T-helper 17 cell (primary cell): ENCODE measurements around the gene TNFSF10. TPM values are rescaled to one million over a fixed set of nuclear protein-coding genes. Genes with fewer than 3 reads are reported as not detected.
"Not testable (repeated sequence)": the region's sequence is repeated elsewhere in the genome, so short reads cannot be mapped to it uniquely, and the experiment has no call there.

Source experiments
- ATAC-seq: fragments of 150-1000 bp; cut with Tn5 transposase; 2 replicates; pipeline ENCODE4 v1.10.0; 2021; ENCODE audit warnings: mild to moderate bottlenecking, moderate library complexity
- DNase-seq, 3 donors: peaks; one replicate each; pipeline versions ENCODE4 v3.0.0 to v3.0.0-alpha.2; 2020 to 2021
- H3K9me3 ChIP-seq: one replicate; pipeline ENCODE4 v1.7.0; 2013; ENCODE audit warnings: low read length, mild to moderate bottlenecking; ENCODE audit not compliant: control insufficient read depth, poor library complexity, severe bottlenecking
- H3K27ac Mint-ChIP-seq: one replicate; pipeline ENCODE4 v1.8.0; 2022; ENCODE audit warnings: mild to moderate bottlenecking, moderate library complexity, mixed read lengths
- H3K27me3 Mint-ChIP-seq: one replicate; pipeline ENCODE4 v1.8.0; 2022; ENCODE audit warnings: mixed read lengths
- H3K36me3 Mint-ChIP-seq: one replicate; pipeline ENCODE4 v1.8.0; 2022; ENCODE audit warnings: low read depth, mixed read lengths
- H3K4me1 Mint-ChIP-seq: one replicate; pipeline ENCODE4 v1.8.0; 2022; ENCODE audit warnings: mild to moderate bottlenecking, mixed read lengths
- H3K4me3 Mint-ChIP-seq: one replicate; pipeline ENCODE4 v1.8.0; 2022; ENCODE audit warnings: mild to moderate bottlenecking, moderate library complexity, mixed read lengths
- total RNA-seq, 4 donors: library from RNA in 2 of 4; stranded (reverse) in 2 of 4; gene quantifications; one replicate each; pipeline ENCODE4 v1.2.3 and lab custom pipeline; 2022 to 2026

TNFSF10 gene
- total RNA-seq, 2 donors from 2014 or later: 8.3 to 22.0 TPM

DNA sequence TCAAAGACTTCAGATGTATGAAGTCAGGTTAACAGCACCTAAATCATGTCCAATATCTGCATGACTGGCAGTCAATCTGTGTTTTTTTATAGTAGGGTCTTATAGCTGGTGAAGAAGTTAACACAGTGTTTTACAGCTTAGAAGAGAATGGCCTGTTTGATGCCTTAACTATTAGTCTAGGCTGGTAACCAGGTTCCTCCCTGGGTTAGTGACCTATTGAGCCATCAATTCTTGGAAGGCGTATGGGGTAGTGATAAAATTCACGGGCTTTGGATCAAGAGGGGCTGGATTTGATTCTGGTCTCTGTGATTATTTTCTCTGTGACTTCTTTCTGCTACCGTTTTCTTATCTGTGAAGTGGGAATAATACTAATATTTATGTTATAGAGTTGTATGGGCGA, 16.0 kb upstream of the TNFSF10 start:
- Mint-ChIP-seq H3K27me3 (no peaks in the 10 kb centered on the region), H3K36me3 (no peaks in the 10 kb centered on the region), H3K27ac (peak overlapping the region; percentile 65), H3K4me1 (peaks cover 29% of the 10 kb centered on the region), H3K4me3 (no peak overlapping the region)
- DNase-seq (no peak), ATAC-seq (no peak)
- no peaks in the 10 kb centered on the region for H3K9me3 ChIP-seq

DNA sequence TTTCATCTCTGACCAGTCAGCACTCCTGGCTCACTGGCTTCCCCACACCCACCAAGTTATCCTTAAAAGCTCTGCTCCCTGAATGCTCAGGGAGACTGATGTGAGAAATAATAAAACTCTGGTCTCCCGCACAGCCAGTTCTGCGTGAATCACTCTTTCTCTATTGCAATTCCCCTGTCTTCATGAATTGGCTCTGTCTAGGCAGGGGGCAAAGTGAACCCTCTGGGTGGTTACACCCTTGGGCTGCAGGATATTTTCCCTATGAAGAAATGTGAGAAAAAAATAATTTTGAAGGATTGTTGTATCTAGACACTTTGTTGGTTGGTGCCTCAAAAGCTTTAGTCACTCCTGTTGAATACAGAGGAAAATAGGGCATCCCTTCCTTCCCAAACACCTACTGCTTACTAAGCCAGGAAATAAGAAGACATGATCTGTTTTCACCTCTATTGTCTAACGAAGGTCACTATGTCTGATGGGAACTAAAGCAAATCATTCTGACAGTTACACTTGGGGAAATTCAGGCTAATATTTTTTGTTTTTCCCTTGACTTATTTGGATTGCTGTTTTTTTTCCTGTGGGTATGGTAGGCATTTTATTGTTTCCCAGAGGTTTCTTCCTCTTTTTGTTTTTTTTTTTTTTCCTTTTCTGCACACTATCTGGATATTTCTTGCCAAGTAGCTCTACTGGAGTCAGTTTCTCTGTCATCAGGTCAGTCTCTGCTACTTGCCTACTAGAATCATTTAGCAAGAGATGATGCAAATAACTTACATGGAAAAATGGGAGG, 15.3 kb upstream of the TNFSF10 start:
- H3K4me1 Mint-ChIP-seq: peaks cover 27% of the 10 kb centered on the region

GRCh38 chr3:172537507-172538158, 14.4 kb upstream of the TNFSF10 start:
- H3K9me3 ChIP-seq: no peaks in the 10 kb centered on the region
- no peaks in the 10 kb centered on the region for H3K27me3 Mint-ChIP-seq
- H3K4me1 Mint-ChIP-seq: peaks cover 27% of the 10 kb centered on the region
- DNase-seq (no peak), ATAC-seq (peak; percentile 55)
- H3K4me3 Mint-ChIP-seq: no peak overlapping the region
- H3K27ac Mint-ChIP-seq: peak overlapping the region; percentile 92
- H3K36me3 Mint-ChIP-seq: no peaks in the 10 kb centered on the region

More for the DNA sequence above, 15.3 kb upstream of the TNFSF10 start:
- H3K9me3 ChIP-seq: no peaks in the 10 kb centered on the region
- no peaks in the 10 kb centered on the region for H3K27me3 Mint-ChIP-seq
- no peak for DNase-seq
- no peak for ATAC-seq
- no peak overlapping the region for H3K4me3 Mint-ChIP-seq
- no peaks in the 10 kb centered on the region for H3K36me3 Mint-ChIP-seq
- peak overlapping the region; percentile 45 for H3K27ac Mint-ChIP-seq

DNA sequence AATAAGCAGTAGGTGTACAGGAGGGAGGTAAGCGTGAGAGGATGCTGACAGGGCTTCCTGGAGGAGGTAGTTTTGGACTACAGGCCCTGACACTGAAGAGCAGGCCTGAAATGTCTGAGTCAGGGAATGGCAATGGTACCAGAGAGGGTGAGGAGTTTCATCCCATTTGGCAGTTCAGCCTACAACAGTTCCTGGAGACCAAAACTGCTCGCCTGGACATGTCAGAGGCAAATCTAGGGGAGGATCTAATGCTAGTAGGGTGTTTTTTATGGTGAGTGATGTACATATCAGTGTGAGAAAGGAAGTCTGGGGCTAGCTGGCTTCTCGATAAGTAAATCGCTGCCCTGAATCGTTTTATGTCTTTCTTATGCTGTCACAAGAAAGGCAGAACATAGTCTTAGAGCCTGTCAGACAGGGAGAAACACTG, 13.8 kb upstream of the TNFSF10 start:
- Mint-ChIP-seq H3K36me3 (no peaks in the 10 kb centered on the region), H3K27ac (peak overlapping the region; percentile 92), H3K27me3 (no peaks in the 10 kb centered on the region), H3K4me3 (peak overlapping the region; percentile 77), H3K4me1 (peaks cover 27% of the 10 kb centered on the region)
- H3K9me3 ChIP-seq: no peaks in the 10 kb centered on the region
- DNase-seq (no peak), ATAC-seq (peak; percentile 75)

- Mint-ChIP-seq H3K27ac (peak overlapping the region; percentile 92), H3K4me1 (peaks cover 27% of the 10 kb centered on the region), H3K36me3 (no peaks in the 10 kb centered on the region), H3K27me3 (no peaks in the 10 kb centered on the region), H3K4me3 (peak overlapping the region; percentile 77)
- no peaks in the 10 kb centered on the region for H3K9me3 ChIP-seq
- ATAC-seq: no peak
- no peak for DNase-seq
These were observed 13.3 kb upstream of the TNFSF10 start for GRCh38 chr3:172536505-172536904.

GRCh38 chr3:172530566-172530965, 7.3 kb upstream of the TNFSF10 start:
- DNase-seq: no peak
- no peaks in the 10 kb centered on the region for H3K27me3 Mint-ChIP-seq
- H3K27ac Mint-ChIP-seq: peak overlapping the region; percentile 83
- no peaks in the 10 kb centered on the region for H3K36me3 Mint-ChIP-seq
- H3K9me3 ChIP-seq: no peaks in the 10 kb centered on the region
- peak overlapping the region; percentile 28 for H3K4me3 Mint-ChIP-seq
- H3K4me1 Mint-ChIP-seq: peaks cover 15% of the 10 kb centered on the region
- peak; percentile 91 for ATAC-seq

GRCh38 chr3:172530101-172530561, 6.9 kb upstream of the TNFSF10 start:
- H3K27ac Mint-ChIP-seq: peak overlapping the region; percentile 83
- no peaks in the 10 kb centered on the region for H3K36me3 Mint-ChIP-seq
- no peaks in the 10 kb centered on the region for H3K27me3 Mint-ChIP-seq
- peak overlapping the region; percentile 28 for H3K4me3 Mint-ChIP-seq
- H3K9me3 ChIP-seq: no peaks in the 10 kb centered on the region
- ATAC-seq: peak; percentile 38
- no peak for DNase-seq
- H3K4me1 Mint-ChIP-seq: peaks cover 16% of the 10 kb centered on the region

- DNase-seq: no peak
- H3K9me3 ChIP-seq: no peaks in the 10 kb centered on the region
- peaks cover 26% of the 10 kb centered on the region for H3K4me1 Mint-ChIP-seq
- no peak overlapping the region for H3K4me3 Mint-ChIP-seq
- no peak overlapping the region for H3K27ac Mint-ChIP-seq
- no peaks in the 10 kb centered on the region for H3K36me3 Mint-ChIP-seq
- no peak for ATAC-seq
- H3K27me3 Mint-ChIP-seq: no peaks in the 10 kb centered on the region
These were observed 5.4 kb upstream of the TNFSF10 start for GRCh38 chr3:172528677-172529076.

DNA sequence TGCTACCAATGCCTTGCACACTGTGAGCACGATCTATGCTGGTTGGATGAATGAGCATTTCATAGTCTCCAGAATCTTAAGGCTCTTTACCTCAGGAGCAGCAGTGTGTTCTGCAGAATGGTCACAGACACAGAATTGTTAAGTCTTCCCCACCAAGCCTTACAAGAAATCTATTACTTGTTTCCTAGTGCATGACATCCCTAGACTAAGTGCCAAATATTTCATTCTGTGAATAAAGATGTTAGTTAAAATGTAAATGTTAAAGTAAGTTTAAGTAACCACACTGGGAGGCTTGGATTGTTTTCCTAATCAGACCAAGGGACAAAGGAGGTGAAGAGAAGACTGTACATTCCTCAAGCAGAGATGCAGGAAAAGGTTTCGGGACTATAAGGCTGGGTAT, 4.1 kb upstream of the TNFSF10 start:
- Mint-ChIP-seq H3K27ac (no peak overlapping the region), H3K4me1 (peaks cover 30% of the 10 kb centered on the region), H3K36me3 (no peaks in the 10 kb centered on the region), H3K4me3 (no peak overlapping the region), H3K27me3 (no peaks in the 10 kb centered on the region)
- no peaks in the 10 kb centered on the region for H3K9me3 ChIP-seq
- no peak for DNase-seq
- no peak for ATAC-seq

DNA sequence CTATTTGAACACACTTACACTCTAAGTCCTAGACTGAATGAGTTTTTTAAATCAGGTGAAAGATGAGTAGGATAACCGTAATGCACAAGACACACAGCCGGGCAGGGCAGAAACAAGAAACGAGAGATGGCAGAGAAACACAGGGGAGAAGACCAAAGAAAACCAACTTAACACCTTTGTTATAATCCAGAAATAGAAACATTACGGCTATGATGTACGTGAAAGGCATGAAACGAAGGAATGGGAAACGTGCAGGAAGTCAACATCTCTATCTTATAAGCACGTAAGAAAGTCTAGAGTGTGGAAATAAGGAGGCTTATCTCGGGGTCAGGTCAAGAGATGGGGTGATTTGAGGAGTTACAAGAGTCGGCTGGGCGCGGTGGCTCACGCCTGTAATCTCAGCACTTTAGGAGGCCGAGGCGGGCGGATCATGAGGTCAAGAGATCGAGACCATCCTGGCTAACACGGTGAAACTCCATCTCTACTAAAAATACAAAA, 1.9 kb upstream of the TNFSF10 start:
- no peaks in the 10 kb centered on the region for H3K9me3 ChIP-seq
- Mint-ChIP-seq H3K4me3 (no peak overlapping the region), H3K27ac (peak overlapping the region; percentile 98), H3K36me3 (no peaks in the 10 kb centered on the region), H3K27me3 (no peaks in the 10 kb centered on the region), H3K4me1 (peaks cover 35% of the 10 kb centered on the region)
- no peak for ATAC-seq
- no peak for DNase-seq

- peaks cover 37% of the 10 kb centered on the region for H3K4me1 Mint-ChIP-seq
These were observed 1.4 kb upstream of the TNFSF10 start for GRCh38 chr3:172524611-172525010.

GRCh38 chr3:172521837-172522726, 1.1 kb downstream of the TNFSF10 start:
- H3K27ac Mint-ChIP-seq: peak overlapping the region; percentile 98
- not testable (repeated sequence) for DNase-seq, H3K27me3 Mint-ChIP-seq, H3K36me3 Mint-ChIP-seq, H3K9me3 ChIP-seq
- H3K4me3 Mint-ChIP-seq: peak overlapping the region; percentile 95
- peak; percentile 23 for ATAC-seq
- H3K4me1 Mint-ChIP-seq: peaks cover 50% of the 10 kb centered on the region

More at GRCh38 chr3:172524611-172525010, 1.4 kb upstream of the TNFSF10 start:
- Mint-ChIP-seq H3K27me3 (no peaks in the 10 kb centered on the region), H3K4me3 (peak overlapping the region; percentile 95), H3K36me3 (no peaks in the 10 kb centered on the region), H3K27ac (peak overlapping the region; percentile 98)
- ATAC-seq: no peak
- no peaks in the 10 kb centered on the region for H3K9me3 ChIP-seq
- DNase-seq: no peak
